ENCODE results near the gene CPB2. TPM values are rescaled to one million over a fixed set of nuclear protein-coding genes. Genes with fewer than 3 reads are reported as not detected.

Gene CPB2
- total and polyA plus RNA-seq, 3 donors from 2014 or later: not detected

DNA sequence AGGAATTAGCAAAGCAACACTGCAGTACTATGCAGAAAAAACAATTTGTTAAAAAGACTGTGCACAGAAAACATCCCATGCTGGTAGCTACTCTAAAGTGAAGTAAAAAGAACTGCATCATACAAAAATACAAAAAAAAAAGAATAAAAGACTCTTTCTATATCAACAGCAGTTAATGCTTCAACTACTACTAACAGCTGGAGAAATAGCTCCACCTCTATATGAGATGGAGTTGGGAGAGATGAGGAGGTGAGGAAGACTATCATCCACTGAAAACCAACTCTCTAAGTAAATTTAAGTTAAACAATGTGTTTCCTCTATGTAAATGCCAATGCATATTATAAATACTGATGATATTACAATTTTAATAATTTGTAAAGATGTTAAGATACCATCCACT lies 54.1 kb downstream of the CPB2 start:
- Histone ChIP-seq H3K4me3 (no peak overlapping the region), H3K9me3 (no peaks in the 10 kb centered on the region), H3K27ac (no peak overlapping the region), H3K27me3 (no peaks in the 10 kb centered on the region), H3K4me1 (peaks cover 14% of the 10 kb centered on the region), H3K36me3 (ENCODE audit: low read depth, missing control alignments) (no peaks in the 10 kb centered on the region)
- no peak for TF ChIP-seq POLR2A (IDR thresholded peaks at IDR 0.05)
- TF ChIP-seq, protein P1, sequence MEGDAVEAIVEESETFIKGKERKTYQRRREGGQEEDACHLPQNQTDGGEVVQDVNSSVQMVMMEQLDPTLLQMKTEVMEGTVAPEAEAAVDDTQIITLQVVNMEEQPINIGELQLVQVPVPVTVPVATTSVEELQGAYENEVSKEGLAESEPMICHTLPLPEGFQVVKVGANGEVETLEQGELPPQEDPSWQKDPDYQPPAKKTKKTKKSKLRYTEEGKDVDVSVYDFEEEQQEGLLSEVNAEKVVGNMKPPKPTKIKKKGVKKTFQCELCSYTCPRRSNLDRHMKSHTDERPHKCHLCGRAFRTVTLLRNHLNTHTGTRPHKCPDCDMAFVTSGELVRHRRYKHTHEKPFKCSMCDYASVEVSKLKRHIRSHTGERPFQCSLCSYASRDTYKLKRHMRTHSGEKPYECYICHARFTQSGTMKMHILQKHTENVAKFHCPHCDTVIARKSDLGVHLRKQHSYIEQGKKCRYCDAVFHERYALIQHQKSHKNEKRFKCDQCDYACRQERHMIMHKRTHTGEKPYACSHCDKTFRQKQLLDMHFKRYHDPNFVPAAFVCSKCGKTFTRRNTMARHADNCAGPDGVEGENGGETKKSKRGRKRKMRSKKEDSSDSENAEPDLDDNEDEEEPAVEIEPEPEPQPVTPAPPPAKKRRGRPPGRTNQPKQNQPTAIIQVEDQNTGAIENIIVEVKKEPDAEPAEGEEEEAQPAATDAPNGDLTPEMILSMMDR (IDR thresholded peaks at IDR 0.05): no peak
- no peak for DNase-seq
- intact Hi-C loops (cut with DNase I; ENCODE audit: low total_unique reads): no loop called here

DNA sequence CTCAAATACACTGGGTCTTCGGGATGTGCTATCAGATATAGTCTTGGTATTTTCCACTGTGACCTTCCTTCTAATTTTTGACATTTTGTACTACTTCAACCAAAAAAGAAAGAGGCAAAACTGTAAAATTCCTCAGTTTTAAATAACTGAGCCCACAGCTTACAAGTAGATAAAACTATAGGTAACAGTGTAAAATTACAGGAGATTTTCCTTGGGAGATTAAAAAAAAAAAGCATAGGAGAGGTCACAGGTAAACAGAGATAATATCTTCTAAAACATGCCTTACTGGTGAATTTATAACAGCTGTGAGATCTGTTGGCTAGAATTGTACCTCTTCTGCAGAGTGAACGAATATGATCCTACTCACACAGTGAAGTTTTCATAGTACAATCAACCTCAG lies 59.4 kb downstream of the CPB2 start:
- no peaks in the 10 kb centered on the region for H3K27me3 ChIP-seq
- H3K36me3 ChIP-seq (ENCODE audit: low read depth, missing control alignments): no peaks in the 10 kb centered on the region
- DNase-seq: no peak
- intact Hi-C loops (cut with DNase I; ENCODE audit: low total_unique reads): no loop called here
- no peaks in the 10 kb centered on the region for H3K9me3 ChIP-seq
- TF ChIP-seq POLR2A (IDR thresholded peaks at IDR 0.05): no peak
- TF ChIP-seq, protein P1 (IDR thresholded peaks at IDR 0.05): no peak
- H3K4me3 ChIP-seq: no peak overlapping the region
- peaks cover under 1% of the 10 kb centered on the region for H3K4me1 ChIP-seq
- no peak overlapping the region for H3K27ac ChIP-seq
- WGBS, 2 donors: 50 to 59% methylated on average over 2 of the region's 2 CpGs

DNA sequence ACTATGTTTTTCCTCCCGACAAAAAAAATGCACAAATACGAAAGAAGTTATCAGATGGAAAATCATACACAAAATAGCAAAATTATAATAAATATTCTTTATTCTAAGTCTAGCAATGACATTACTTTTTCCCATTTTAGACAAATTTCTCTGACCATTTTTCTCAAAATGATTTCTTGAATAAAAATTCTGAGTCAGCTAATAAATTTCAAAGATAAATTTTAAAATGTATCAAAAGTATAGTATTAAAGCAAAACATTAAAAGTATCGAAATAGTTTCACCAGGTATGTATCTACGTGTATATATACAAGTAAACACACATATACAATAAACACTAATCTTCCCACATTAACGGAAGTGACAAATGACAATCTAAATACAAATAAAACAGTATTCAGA lies 61.2 kb downstream of the CPB2 start:
- no peaks in the 10 kb centered on the region for H3K36me3 ChIP-seq (ENCODE audit: low read depth, missing control alignments)
- intact Hi-C loops (cut with DNase I; ENCODE audit: low total_unique reads): no loop called here

DNA sequence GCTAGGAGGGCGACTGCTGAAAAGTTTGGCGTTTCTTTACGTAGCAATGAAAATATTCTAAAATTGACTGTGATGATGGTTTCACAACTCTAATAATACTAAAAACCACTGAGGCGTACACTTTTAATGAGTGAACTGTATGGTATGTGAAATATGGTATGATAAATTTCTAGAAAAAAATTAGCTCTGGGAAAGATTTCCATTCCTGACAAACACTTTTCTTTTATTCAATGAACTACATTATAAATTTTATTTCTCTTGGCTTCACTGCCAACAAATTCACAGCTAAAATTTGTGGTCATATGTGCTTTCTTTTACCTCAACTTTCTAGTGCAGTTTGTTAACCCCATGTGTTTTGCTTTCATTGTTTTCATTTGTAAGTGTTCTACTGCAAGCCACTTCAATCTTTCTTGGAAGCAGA lies 63.4 kb downstream of the CPB2 start:
- TF ChIP-seq, protein P1 (IDR thresholded peaks at IDR 0.05): no peak
- no peak for TF ChIP-seq POLR2A (IDR thresholded peaks at IDR 0.05)
- H3K36me3 ChIP-seq (ENCODE audit: low read depth, missing control alignments): no peaks in the 10 kb centered on the region
- 94 to 98% methylated on average over 4 of the region's 4 CpGs for WGBS, 2 donors
- intact Hi-C loops (cut with DNase I; ENCODE audit: low total_unique reads): no loop called here
- H3K4me1 ChIP-seq: no peaks in the 10 kb centered on the region
- DNase-seq: no peak
- no peaks in the 10 kb centered on the region for H3K27me3 ChIP-seq
- no peak overlapping the region for H3K27ac ChIP-seq
- H3K9me3 ChIP-seq: no peaks in the 10 kb centered on the region
- H3K4me3 ChIP-seq: no peak overlapping the region

More for the DNA sequence above, 61.2 kb downstream of the CPB2 start:
- TF ChIP-seq, protein P1 (IDR thresholded peaks at IDR 0.05): no peak
- TF ChIP-seq POLR2A (IDR thresholded peaks at IDR 0.05): no peak
- no peaks in the 10 kb centered on the region for H3K9me3 ChIP-seq
- no peaks in the 10 kb centered on the region for H3K4me1 ChIP-seq
- no peak overlapping the region for H3K27ac ChIP-seq
- H3K4me3 ChIP-seq: no peak overlapping the region
- 95% methylated on average over 5 of the region's 5 CpGs for WGBS, 2 donors
- H3K27me3 ChIP-seq: no peaks in the 10 kb centered on the region
- no peak for DNase-seq

DNA sequence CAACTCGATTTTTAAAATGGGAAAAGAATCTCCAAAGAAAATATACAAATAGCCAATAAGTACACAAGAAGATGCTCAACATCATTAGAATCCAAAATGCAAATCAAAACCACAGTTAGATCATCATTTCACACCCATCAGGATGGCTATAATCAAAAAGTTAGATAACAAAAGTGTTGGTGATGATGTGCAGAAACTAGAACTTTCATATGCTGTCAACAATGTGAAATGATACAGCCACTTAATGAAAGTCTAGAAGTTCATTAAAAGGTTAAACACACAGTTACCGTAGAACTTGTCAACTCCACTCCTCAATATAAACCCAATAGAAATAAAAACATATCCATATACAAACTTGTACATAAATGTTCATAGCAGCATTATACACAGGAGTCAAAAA lies 64.1 kb downstream of the CPB2 start:
- no peaks in the 10 kb centered on the region for H3K4me1 ChIP-seq
- H3K4me3 ChIP-seq: no peak overlapping the region
- TF ChIP-seq, protein P1 (IDR thresholded peaks at IDR 0.05): no peak
- no peak for TF ChIP-seq POLR2A (IDR thresholded peaks at IDR 0.05)
- no peaks in the 10 kb centered on the region for H3K27me3 ChIP-seq
- no peaks in the 10 kb centered on the region for H3K9me3 ChIP-seq
- no peak for DNase-seq
- no peak overlapping the region for H3K27ac ChIP-seq
- WGBS, 2 donors: 87 to 91% methylated on average over 2 of the region's 2 CpGs
- no peaks in the 10 kb centered on the region for H3K36me3 ChIP-seq (ENCODE audit: low read depth, missing control alignments)
- intact Hi-C loops (cut with DNase I; ENCODE audit: low total_unique reads): no loop called here

All from testis (tissue), 3 donors.